ENCODE data around the gene SEMA6B.

Gene SEMA6B

GRCh38 chr19:4518345-4519171 lies 40.9 kb downstream of the SEMA6B start, which contains the start of gene PLIN4:
Gene PLIN4, minus strand, starts transcription at chr19:4518486. Its CDS starts 214 bp downstream, at chr19:4518272.
- DNase-seq (ENCODE audit: low read depth), result no peak
- H3K4me3 ChIP-seq (ENCODE audit: control insufficient read depth, low read depth, low read length), result no peak within 1 kb of the TSS
- TF ChIP-seq CTCF (IDR thresholded peaks at IDR 0.05; ENCODE audit: control insufficient read depth, insufficient read depth, low read depth, low read length, missing control alignments), result no peak

- TF ChIP-seq CTCF (IDR thresholded peaks at IDR 0.05; ENCODE audit: control insufficient read depth, insufficient read depth, low read depth, low read length, missing control alignments), result no peak
- no peak overlapping the region for H3K4me3 ChIP-seq (ENCODE audit: control insufficient read depth, low read depth, low read length)
- no peak for DNase-seq (ENCODE audit: low read depth)
These were observed 41.9 kb downstream of the SEMA6B start for GRCh38 chr19:4517451-4518057.

GRCh38 chr19:4516939-4517300 lies 42.6 kb downstream of the SEMA6B start:
- no peak overlapping the region for H3K4me3 ChIP-seq (ENCODE audit: control insufficient read depth, low read depth, low read length)
- DNase-seq (ENCODE audit: low read depth), result no peak
- TF ChIP-seq CTCF (IDR thresholded peaks at IDR 0.05; ENCODE audit: control insufficient read depth, insufficient read depth, low read depth, low read length, missing control alignments), result no peak

- H3K4me3 ChIP-seq (ENCODE audit: control insufficient read depth, low read depth, low read length), result no peak overlapping the region
- no peak for TF ChIP-seq CTCF (IDR thresholded peaks at IDR 0.05; ENCODE audit: control insufficient read depth, insufficient read depth, low read depth, low read length, missing control alignments)
These were observed 43.1 kb downstream of the SEMA6B start for GRCh38 chr19:4516199-4516938.

GRCh38 chr19:4515732-4516131 lies 43.8 kb downstream of the SEMA6B start:
- no peak for DNase-seq (ENCODE audit: low read depth)
- TF ChIP-seq CTCF (IDR thresholded peaks at IDR 0.05; ENCODE audit: control insufficient read depth, insufficient read depth, low read depth, low read length, missing control alignments), result no peak
- no peak overlapping the region for H3K4me3 ChIP-seq (ENCODE audit: control insufficient read depth, low read depth, low read length)

More at GRCh38 chr19:4516199-4516938, 43.1 kb downstream of the SEMA6B start:
- no peak for DNase-seq (ENCODE audit: low read depth)

GRCh38 chr19:4513248-4513647 lies 46.2 kb downstream of the SEMA6B start:
- no peak for DNase-seq (ENCODE audit: low read depth)
- no peak for TF ChIP-seq CTCF (IDR thresholded peaks at IDR 0.05; ENCODE audit: control insufficient read depth, insufficient read depth, low read depth, low read length, missing control alignments)
- no peak overlapping the region for H3K4me3 ChIP-seq (ENCODE audit: control insufficient read depth, low read depth, low read length)
